GF-D8 (cell line): ENCODE data around the gene BHLHE41.

Experiments
- DNase-seq: peaks from one replicate; lab custom pipeline; 2025; lab: John Stamatoyannopoulos, UW

The BHLHE41 gene

DNA sequence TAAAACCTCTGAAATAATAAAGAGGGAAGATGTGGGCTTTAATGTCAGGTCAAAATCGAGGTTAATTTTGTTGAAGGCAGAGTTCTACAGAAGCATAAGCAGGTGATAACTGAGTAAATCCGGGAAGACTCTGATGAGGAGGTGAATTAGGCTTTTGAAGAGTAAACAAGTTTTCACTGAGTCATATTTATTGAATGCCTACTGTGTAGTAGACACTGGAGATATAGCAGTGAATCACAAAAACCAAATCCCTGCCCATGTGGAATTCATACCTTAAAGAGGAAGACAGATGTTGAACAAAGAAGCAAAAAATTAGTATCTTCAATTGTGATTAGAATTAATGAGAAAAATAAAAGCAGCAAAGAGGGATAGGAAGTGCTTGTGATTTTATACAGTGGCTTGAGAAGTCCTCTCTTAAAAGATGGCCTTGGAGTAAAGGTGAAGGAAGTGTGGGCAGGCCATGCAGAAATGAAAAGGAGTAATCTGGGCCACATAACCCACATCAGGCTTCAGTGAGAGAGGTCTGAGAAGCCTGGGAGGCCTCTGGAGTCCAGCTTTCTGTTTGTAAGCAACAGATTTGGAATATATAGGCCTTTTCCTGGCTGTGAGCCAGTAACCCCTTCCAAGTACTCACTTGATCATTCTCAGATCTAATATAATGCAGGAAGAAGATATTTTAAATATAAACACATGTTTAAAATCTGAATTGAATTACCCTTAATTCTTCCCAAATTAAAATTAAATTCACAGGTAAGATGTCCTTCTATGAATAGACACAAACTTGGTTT, 46.7 kb downstream of the BHLHE41 start:
- no peak for DNase-seq
